IMR-90 (cell line): Measurements from ENCODE around the gene SERBP1. TPM values are rescaled to one million over a fixed set of nuclear protein-coding genes. Genes with fewer than 3 reads are reported as not detected.

Source experiments
- ATAC-seq: fragments of 200-7000 bp; cut with Tn5 transposase; 2 replicates; pipeline ENCODE4 v1.9.1; 2020; ENCODE audit warnings: low read depth, mild to moderate bottlenecking, moderate library complexity
- BruUV-seq: library from RNA; stranded (reverse); fragments of 400-500 nt; replicated peaks from 2 replicates; lab custom pipeline; 2021; lab: Mats Ljungman, UMichigan
- CTCF ChIA-PET: fragments of 300-600 bp; formaldehyde crosslinking; extraction: SDS; loops from one replicate; lab custom pipeline; 2021; ENCODE audit warnings: antibody characterized with exemption; lab: Yijun Ruan, JAX
- POLR2A ChIA-PET: fragments of 300-600 bp; sonication (Branson Sonifier 250); formaldehyde crosslinking; loops from one replicate; lab custom pipeline; 2022; ENCODE audit warnings: antibody characterized with exemption; ENCODE audit not compliant: unreplicated experiment; lab: Charles Lee
- DNase-seq: peaks from one replicate; pipeline ENCODE4 v3.0.0; 2013
- H2AFZ ChIP-seq: replicated peaks from 2 replicates; pipeline ENCODE3; 2013; ENCODE audit warnings: low read length, mild to moderate bottlenecking; ENCODE audit not compliant: poor library complexity
- H2AK5ac ChIP-seq: 2 replicates; pipeline ENCODE4 v1.6.1; 2013; ENCODE audit warnings: low read depth, low read length, inconsistent platforms
- H2AK9ac ChIP-seq: replicated peaks from 2 replicates; pipeline ENCODE3; 2013; ENCODE audit warnings: mild to moderate bottlenecking, low read depth, low read length, moderate library complexity; ENCODE audit not compliant: poor library complexity
- H2BK120ac ChIP-seq: 2 replicates; pipeline ENCODE4 v1.6.1; 2013; ENCODE audit warnings: low read depth, low read length, inconsistent platforms
- H2BK15ac ChIP-seq: 3 replicates; pipeline ENCODE4 v1.6.1; 2013; ENCODE audit warnings: low read depth, low read length, inconsistent platforms
- H2BK20ac ChIP-seq: 2 replicates; pipeline ENCODE4 v1.6.1; 2013; ENCODE audit warnings: low read depth, mild to moderate bottlenecking, inconsistent platforms, low read length, moderate library complexity
- H2BK5ac ChIP-seq: 2 replicates; pipeline ENCODE4 v1.6.1; 2013; ENCODE audit warnings: mild to moderate bottlenecking, low read depth, low read length, inconsistent platforms; ENCODE audit not compliant: poor library complexity, severe bottlenecking
- H3K14ac ChIP-seq: replicated peaks from 2 replicates; pipeline ENCODE4 v1.6.1; 2013; ENCODE audit warnings: low read depth, low read length, inconsistent platforms
- H3K18ac ChIP-seq: 2 replicates; pipeline ENCODE4 v1.6.1; 2013; ENCODE audit warnings: low read depth, low read length, control low read depth
- H3K23ac ChIP-seq: 2 replicates; pipeline ENCODE4 v1.6.1; 2013; ENCODE audit warnings: low read depth, low read length, inconsistent platforms
- H3K27ac ChIP-seq: 2 replicates; pipeline ENCODE4 v1.5.1; 2013; ENCODE audit warnings: mild to moderate bottlenecking, control low read depth, low read length; ENCODE audit not compliant: insufficient read depth
- H3K27me3 ChIP-seq: 2 replicates; pipeline ENCODE4 v1.6.1; 2013; ENCODE audit warnings: low read length; ENCODE audit not compliant: control insufficient read depth, insufficient read depth
- H3K36me3 ChIP-seq: 2 replicates; pipeline ENCODE4 v1.6.1; 2013; ENCODE audit warnings: low read length, mixed read lengths; ENCODE audit not compliant: control insufficient read depth, insufficient read depth
- H3K4ac ChIP-seq: 2 replicates; pipeline ENCODE4 v1.6.1; 2013; ENCODE audit warnings: low read depth, low read length, inconsistent platforms
- H3K4me1 ChIP-seq: 2 replicates; pipeline ENCODE4 v1.6.1; 2013; ENCODE audit warnings: low read length, mixed read lengths; ENCODE audit not compliant: control insufficient read depth, insufficient read depth
- H3K4me2 ChIP-seq: 2 replicates; pipeline ENCODE4 v1.6.1; 2013; ENCODE audit warnings: low read depth, mild to moderate bottlenecking, control low read depth, low read length, moderate library complexity
- H3K4me3 ChIP-seq: 2 replicates; pipeline ENCODE4 v1.5.1; 2013; ENCODE audit warnings: low read depth, mild to moderate bottlenecking, control low read depth, low read length, moderate library complexity; ENCODE audit not compliant: insufficient read depth
- H3K56ac ChIP-seq: 2 replicates; pipeline ENCODE4 v1.6.1; 2013; ENCODE audit warnings: low read length, inconsistent platforms; ENCODE audit not compliant: insufficient read depth; ENCODE audit errors: extremely low read depth
- H3K79me1 ChIP-seq, 2 experiments: 2 replicates each; pipeline ENCODE4 v1.6.1; 2013; ENCODE audit warnings: low read length in 2 of 2, inconsistent platforms in 1 of 2, low read depth in 1 of 2
- H3K9ac ChIP-seq: 2 replicates; pipeline ENCODE4 v1.6.1; 2013; ENCODE audit warnings: low read depth, low read length, control low read depth
- H3K9me1 ChIP-seq: 2 replicates; pipeline ENCODE4 v1.6.1; 2013; ENCODE audit warnings: low read length, inconsistent platforms; ENCODE audit not compliant: insufficient read depth
- H3K9me3 ChIP-seq: 2 replicates; pipeline ENCODE4 v1.6.1; 2013; ENCODE audit warnings: low read length; ENCODE audit not compliant: control insufficient read depth, insufficient read depth
- H4K20me1 ChIP-seq: 2 replicates; pipeline ENCODE4 v1.6.1; 2013; ENCODE audit warnings: low read length, inconsistent platforms; ENCODE audit not compliant: insufficient read depth
- H4K5ac ChIP-seq: 2 replicates; pipeline ENCODE4 v1.6.1; 2013; ENCODE audit warnings: mild to moderate bottlenecking, low read depth, low read length, control low read depth
- H4K8ac ChIP-seq, 2 experiments: 2 replicates each; pipeline ENCODE4 v1.6.1; 2013; ENCODE audit warnings: low read depth in 2 of 2, low read length in 2 of 2, control low read depth in 1 of 2, inconsistent platforms in 1 of 2
- H4K91ac ChIP-seq: 2 replicates; pipeline ENCODE4 v1.6.1; 2013; ENCODE audit warnings: low read depth, low read length, inconsistent platforms; ENCODE audit not compliant: insufficient read depth
- CEBPB ChIP-seq: IDR thresholded peaks from 2 replicates; pipeline ENCODE4 v1.6.1; 2012; ENCODE audit warnings: low read depth, low read length, improper control_type of control experiment
- FOS ChIP-seq: fragments of 150-350 bp; IDR thresholded peaks from 2 replicates; pipeline ENCODE4 v1.6.1; 2016; ENCODE audit warnings: low read depth, low read length
- MAZ ChIP-seq: IDR thresholded peaks from 2 replicates; pipeline ENCODE4 v1.6.1; 2012; ENCODE audit warnings: low read depth, mild to moderate bottlenecking, low read length, improper control_type of control experiment, moderate library complexity, borderline replicate concordance
- NFE2L2 ChIP-seq: fragments of 150-350 bp; IDR thresholded peaks from 2 replicates; pipeline ENCODE4 v1.6.1; 2016; ENCODE audit warnings: low read depth, mild to moderate bottlenecking, low read length
- POLR2A ChIP-seq: IDR thresholded peaks from 2 replicates; pipeline ENCODE4 v1.6.1; 2012; ENCODE audit warnings: mild to moderate bottlenecking, low read depth, low read length
- RAD21 ChIP-seq: IDR thresholded peaks from 2 replicates; pipeline ENCODE4 v1.6.1; 2012; ENCODE audit warnings: low read length, improper control_type of control experiment
- WGBS, 2 experiments: methylation state at CpG; one replicate each; pipeline versions ENCODE4 v1.1.5 to v1.1.7; 2013; ENCODE audit warnings: missing lambda C conversion rate in 2 of 2; ENCODE audit not compliant: insufficient read length in 1 of 2; ENCODE audit errors: extremely low coverage in 2 of 2; 5-methylcytosine and 5-hydroxymethylcytosine counted together
- dilution Hi-C: fragments of 300-500 bp; cut with HindIII; formaldehyde crosslinking; loops from one replicate; pipeline ENCODE4 v1.14.3; 2018; ENCODE audit warnings: low sequenced_read_pairs; ENCODE audit not compliant: unreplicated experiment
- in situ Hi-C: fragments of 300-500 bp; cut with MboI; formaldehyde crosslinking; loops from 3 replicates; pipeline ENCODE4 v1.14.3; 2019; ENCODE audit warnings: low sequenced_read_pairs, inconsistent platforms, mixed read lengths
- intact Hi-C: fragments of 100-400 bp; cut with micrococcal nuclease; formaldehyde crosslinking; loops from 2 replicates; pipeline ENCODE4 v1.10.0; 2022
- polyA plus RNA-seq, 3 experiments: library from polyadenylated mRNA; depleted of rRNA; stranded (reverse); fragments of >200 nt; gene quantifications; 2 replicates each; pipeline ENCODE4 v1.2.3, GENCODE V29; 2012; ENCODE audit warnings: low replicate concordance in 1 of 3
- total RNA-seq: library from RNA; depleted of rRNA; stranded (reverse); fragments of >200 nt; gene quantifications from 2 replicates; pipeline ENCODE4 v1.2.3, GENCODE V29; 2012

SERBP1 gene
- total and polyA plus RNA-seq, 2 of the 4 experiments (the other 2 are of a cell fraction) = 94.1 to 153 TPM

DNA sequence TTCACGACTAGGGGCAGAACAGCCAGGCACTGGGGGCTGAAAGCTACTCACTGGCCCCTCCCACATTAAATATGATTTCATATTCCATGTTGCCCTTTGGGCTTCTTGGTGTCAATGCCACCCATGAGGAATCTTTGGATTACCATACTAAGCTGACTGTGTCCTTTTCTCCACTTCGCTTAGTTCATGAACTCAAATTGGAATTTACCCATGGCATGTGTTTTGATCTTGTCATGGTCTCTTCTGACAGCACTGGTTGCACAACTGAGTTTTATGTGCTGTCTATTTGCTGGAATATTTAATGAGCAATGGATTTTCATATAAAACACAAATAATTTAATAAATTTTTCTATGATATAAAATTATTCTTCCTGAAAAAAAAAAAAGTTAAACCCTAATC is 59.2 kb downstream of the SERBP1 start:
- no peak overlapping the region for H4K8ac ChIP-seq
- no peaks in the 10 kb centered on the region for H3K36me3 ChIP-seq
- TF ChIP-seq MAZ (no peak), NFE2L2 (no peak), CEBPB (no peak), POLR2A (no peak), RAD21 (no peak), FOS (no peak)
- H2AK5ac ChIP-seq = no peak overlapping the region
- H2AK9ac ChIP-seq = no peak overlapping the region
- BruUV-seq = no TSS peak
- no peaks in the 10 kb centered on the region for H3K9me3 ChIP-seq
- intact Hi-C loops = no loop called here
- no peak overlapping the region for H4K5ac ChIP-seq
- H2AFZ ChIP-seq = no peak overlapping the region
- ChIA-PET POLR2A (no interaction called here), CTCF (interaction anchor here (0.6 kb wide), 1 partner anchor 32 kb away, joined by 3 read pairs; no protein-coding TSS in a partner anchor)
- no peak overlapping the region for H3K4ac ChIP-seq
- H3K9ac ChIP-seq = no peak overlapping the region
- H4K20me1 ChIP-seq = no peaks in the 10 kb centered on the region
- no peak overlapping the region for H3K23ac ChIP-seq
- dilution Hi-C loops = no loop called here
- in situ Hi-C loops = no loop called here
- ATAC-seq = no peak
- no peaks in the 10 kb centered on the region for H3K27me3 ChIP-seq
- 100% methylated on average over 1 of the region's 2 CpGs; no CpG with 5 or more reads in 1 of the 2 experiments for WGBS, 2 experiments
- H2BK15ac ChIP-seq = no peak overlapping the region
- H2BK20ac ChIP-seq = no peak overlapping the region
- no peaks in the 10 kb centered on the region; the same call in 1 of the 2 replicates for H3K4me1 ChIP-seq
- H2BK5ac ChIP-seq = no peak overlapping the region
- H3K56ac ChIP-seq = no peak overlapping the region
- no peaks in the 10 kb centered on the region for H3K9me1 ChIP-seq
- no peak overlapping the region for H2BK120ac ChIP-seq
- no peak overlapping the region for H3K4me2 ChIP-seq
- H3K79me1 ChIP-seq = no peaks in the 10 kb centered on the region
- no peak overlapping the region for H3K18ac ChIP-seq
- H3K4me3 ChIP-seq = no peak overlapping the region
- no peak for DNase-seq
- no peak overlapping the region for H3K27ac ChIP-seq
- H4K91ac ChIP-seq = no peak overlapping the region
- no peak overlapping the region for H3K14ac ChIP-seq
